OCI-LY7 (cell line): ENCODE results near the gene ZNF235.

Experiments
- EZH2phosphoT487 ChIP-seq: fragments of 200-600 bp; sonication (generic); IDR thresholded peaks from 2 replicates; pipeline ENCODE4 v1.6.1; 2018; ENCODE audit warnings: low read depth, borderline replicate concordance, mild to moderate bottlenecking, mixed run types, antibody characterized with exemption, low read length, moderate library complexity, mixed read lengths
- TF ChIP-seq, protein P1 (sequence below): fragments of 200-600 bp; sonication (generic); conservative IDR thresholded peaks from 2 replicates; pipeline ENCODE4 v1.5.1; 2014; ENCODE audit warnings: mild to moderate bottlenecking, antibody characterized with exemption, low read length, moderate library complexity, mixed read lengths

DNA sequence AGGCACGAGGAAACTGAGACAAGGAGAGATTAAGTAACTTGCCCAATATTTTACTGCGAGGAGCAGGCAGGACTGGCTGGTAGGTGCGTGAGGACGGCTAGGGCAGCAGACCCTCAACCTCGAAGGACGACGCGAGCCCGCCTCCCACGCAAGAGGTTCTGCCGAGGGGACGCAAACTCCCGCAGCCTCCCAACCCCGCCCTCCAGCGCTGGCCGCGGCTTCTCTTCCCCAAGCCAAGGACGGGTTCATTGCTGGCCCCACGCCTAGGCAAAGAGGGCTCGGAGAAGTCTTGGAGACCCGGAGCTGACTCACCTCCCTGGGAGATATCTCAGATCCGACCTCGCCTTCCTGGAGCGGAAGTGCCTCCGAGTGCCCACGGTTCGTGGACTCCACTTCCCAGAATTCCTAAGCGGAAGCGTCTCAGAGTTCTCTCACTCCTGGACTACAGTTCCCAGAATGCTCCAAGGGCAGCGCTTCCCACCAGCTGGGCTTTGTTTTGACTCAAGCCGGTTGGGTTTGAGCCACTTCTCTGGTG, at the start of gene ZNF235:
- TF ChIP-seq, protein P1, sequence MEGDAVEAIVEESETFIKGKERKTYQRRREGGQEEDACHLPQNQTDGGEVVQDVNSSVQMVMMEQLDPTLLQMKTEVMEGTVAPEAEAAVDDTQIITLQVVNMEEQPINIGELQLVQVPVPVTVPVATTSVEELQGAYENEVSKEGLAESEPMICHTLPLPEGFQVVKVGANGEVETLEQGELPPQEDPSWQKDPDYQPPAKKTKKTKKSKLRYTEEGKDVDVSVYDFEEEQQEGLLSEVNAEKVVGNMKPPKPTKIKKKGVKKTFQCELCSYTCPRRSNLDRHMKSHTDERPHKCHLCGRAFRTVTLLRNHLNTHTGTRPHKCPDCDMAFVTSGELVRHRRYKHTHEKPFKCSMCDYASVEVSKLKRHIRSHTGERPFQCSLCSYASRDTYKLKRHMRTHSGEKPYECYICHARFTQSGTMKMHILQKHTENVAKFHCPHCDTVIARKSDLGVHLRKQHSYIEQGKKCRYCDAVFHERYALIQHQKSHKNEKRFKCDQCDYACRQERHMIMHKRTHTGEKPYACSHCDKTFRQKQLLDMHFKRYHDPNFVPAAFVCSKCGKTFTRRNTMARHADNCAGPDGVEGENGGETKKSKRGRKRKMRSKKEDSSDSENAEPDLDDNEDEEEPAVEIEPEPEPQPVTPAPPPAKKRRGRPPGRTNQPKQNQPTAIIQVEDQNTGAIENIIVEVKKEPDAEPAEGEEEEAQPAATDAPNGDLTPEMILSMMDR, result no peak
- no peak for TF ChIP-seq EZH2phosphoT487
